ENCODE measurements around the gene CAMKMT. TPM values are rescaled to one million over a fixed set of nuclear protein-coding genes. Genes with fewer than 3 reads are reported as not detected.
"Not testable (repeated sequence)": the region's sequence is repeated elsewhere in the genome, so short reads cannot be mapped to it uniquely, and the experiment has no call there.

Gene CAMKMT
- total RNA-seq, 1 experiment from 2014 or later, result 19.6 TPM

GRCh38 chr2:44377486-44377885, 15.7 kb downstream of the CAMKMT start:
- DNase-seq, result no peak
- Histone ChIP-seq H3K27me3 (ENCODE audit: control insufficient read depth, insufficient read depth, low read length) (no peaks in the 10 kb centered on the region), H3K36me3 (replicated peaks; ENCODE audit: control insufficient read depth, insufficient read depth, low read length) (no peaks in the 10 kb centered on the region)

GRCh38 chr2:44385226-44385625, 23.5 kb downstream of the CAMKMT start:
- H3K4me3 ChIP-seq (ENCODE audit: insufficient read depth, low read depth, low read length); DNase-seq; H3K36me3 ChIP-seq (replicated peaks; ENCODE audit: control insufficient read depth, insufficient read depth, low read length); H3K27me3 ChIP-seq (ENCODE audit: control insufficient read depth, insufficient read depth, low read length): not testable (repeated sequence)

More at GRCh38 chr2:44377486-44377885, 15.7 kb downstream of the CAMKMT start:
- H3K4me3 ChIP-seq (ENCODE audit: insufficient read depth, low read depth, low read length), result no peak overlapping the region

- Histone ChIP-seq H3K4me3 (ENCODE audit: insufficient read depth, low read depth, low read length) (no peak overlapping the region), H3K27me3 (ENCODE audit: control insufficient read depth, insufficient read depth, low read length) (no peaks in the 10 kb centered on the region), H3K36me3 (replicated peaks; ENCODE audit: control insufficient read depth, insufficient read depth, low read length) (no peaks in the 10 kb centered on the region)
- no peak for DNase-seq
Measured at GRCh38 chr2:44388877-44389276, 27.1 kb downstream of the CAMKMT start.

- DNase-seq, result no peak
- Histone ChIP-seq H3K4me3 (ENCODE audit: insufficient read depth, low read depth, low read length) (no peak overlapping the region), H3K36me3 (replicated peaks; ENCODE audit: control insufficient read depth, insufficient read depth, low read length) (no peaks in the 10 kb centered on the region), H3K27me3 (ENCODE audit: control insufficient read depth, insufficient read depth, low read length) (no peaks in the 10 kb centered on the region)
Measured at GRCh38 chr2:44389895-44390294, 28.1 kb downstream of the CAMKMT start.

- Histone ChIP-seq H3K27me3 (ENCODE audit: control insufficient read depth, insufficient read depth, low read length) (no peaks in the 10 kb centered on the region), H3K4me3 (ENCODE audit: insufficient read depth, low read depth, low read length) (no peak overlapping the region), H3K36me3 (replicated peaks; ENCODE audit: control insufficient read depth, insufficient read depth, low read length) (no peaks in the 10 kb centered on the region)
- DNase-seq, result no peak
Measured at GRCh38 chr2:44392338-44392943, 30.7 kb downstream of the CAMKMT start.

GRCh38 chr2:44397447-44398175, 35.9 kb downstream of the CAMKMT start:
- no peak overlapping the region for H3K4me3 ChIP-seq (ENCODE audit: insufficient read depth, low read depth, low read length)
- H3K27me3 ChIP-seq (ENCODE audit: control insufficient read depth, insufficient read depth, low read length), result no peaks in the 10 kb centered on the region
- no peaks in the 10 kb centered on the region for H3K36me3 ChIP-seq (replicated peaks; ENCODE audit: control insufficient read depth, insufficient read depth, low read length)
- DNase-seq, result no peak

- Histone ChIP-seq H3K4me3 (ENCODE audit: insufficient read depth, low read depth, low read length) (no peak overlapping the region), H3K27me3 (ENCODE audit: control insufficient read depth, insufficient read depth, low read length) (no peaks in the 10 kb centered on the region), H3K36me3 (replicated peaks; ENCODE audit: control insufficient read depth, insufficient read depth, low read length) (no peaks in the 10 kb centered on the region)
- no peak for DNase-seq
Measured at GRCh38 chr2:44398243-44398897, 36.6 kb downstream of the CAMKMT start.

- no peak for DNase-seq
- Histone ChIP-seq H3K27me3 (ENCODE audit: control insufficient read depth, insufficient read depth, low read length) (no peaks in the 10 kb centered on the region), H3K36me3 (replicated peaks; ENCODE audit: control insufficient read depth, insufficient read depth, low read length) (no peaks in the 10 kb centered on the region), H3K4me3 (ENCODE audit: insufficient read depth, low read depth, low read length) (no peak overlapping the region)
Measured at GRCh38 chr2:44420725-44421124, 59.0 kb downstream of the CAMKMT start.

- Histone ChIP-seq H3K36me3 (replicated peaks; ENCODE audit: control insufficient read depth, insufficient read depth, low read length) (no peaks in the 10 kb centered on the region), H3K4me3 (ENCODE audit: insufficient read depth, low read depth, low read length) (no peak overlapping the region), H3K27me3 (ENCODE audit: control insufficient read depth, insufficient read depth, low read length) (no peaks in the 10 kb centered on the region)
- no peak for DNase-seq
Measured at GRCh38 chr2:44424211-44424610, 62.5 kb downstream of the CAMKMT start.

GRCh38 chr2:44429034-44429433, 67.3 kb downstream of the CAMKMT start:
- no peaks in the 10 kb centered on the region for H3K27me3 ChIP-seq (ENCODE audit: control insufficient read depth, insufficient read depth, low read length)
- H3K4me3 ChIP-seq (ENCODE audit: insufficient read depth, low read depth, low read length), result no peak overlapping the region
- no peak for DNase-seq
- no peaks in the 10 kb centered on the region for H3K36me3 ChIP-seq (replicated peaks; ENCODE audit: control insufficient read depth, insufficient read depth, low read length)

GRCh38 chr2:44430342-44430741, 68.6 kb downstream of the CAMKMT start:
- DNase-seq, result peak; percentile 56
- no peaks in the 10 kb centered on the region for H3K27me3 ChIP-seq (ENCODE audit: control insufficient read depth, insufficient read depth, low read length)
- no peak overlapping the region for H3K4me3 ChIP-seq (ENCODE audit: insufficient read depth, low read depth, low read length)
- no peaks in the 10 kb centered on the region for H3K36me3 ChIP-seq (replicated peaks; ENCODE audit: control insufficient read depth, insufficient read depth, low read length)

- H3K36me3 ChIP-seq (replicated peaks; ENCODE audit: control insufficient read depth, insufficient read depth, low read length), result no peaks in the 10 kb centered on the region
- H3K4me3 ChIP-seq (ENCODE audit: insufficient read depth, low read depth, low read length), result no peak overlapping the region
- H3K27me3 ChIP-seq (ENCODE audit: control insufficient read depth, insufficient read depth, low read length), result no peaks in the 10 kb centered on the region
- DNase-seq, result no peak
Measured at GRCh38 chr2:44433895-44434294, 72.1 kb downstream of the CAMKMT start.

- H3K4me3 ChIP-seq (ENCODE audit: insufficient read depth, low read depth, low read length), result no peak overlapping the region
- no peak for DNase-seq
- no peaks in the 10 kb centered on the region for H3K27me3 ChIP-seq (ENCODE audit: control insufficient read depth, insufficient read depth, low read length)
- no peaks in the 10 kb centered on the region; the same call in 1 of the 2 replicates for H3K36me3 ChIP-seq (replicated peaks; ENCODE audit: control insufficient read depth, insufficient read depth, low read length)
Measured at GRCh38 chr2:44441200-44441599, 79.5 kb downstream of the CAMKMT start.

GRCh38 chr2:44442019-44442418, 80.3 kb downstream of the CAMKMT start:
- DNase-seq, result no peak
- no peak overlapping the region for H3K4me3 ChIP-seq (ENCODE audit: insufficient read depth, low read depth, low read length)
- H3K27me3 ChIP-seq (ENCODE audit: control insufficient read depth, insufficient read depth, low read length), result no peaks in the 10 kb centered on the region
- no peaks in the 10 kb centered on the region; the same call in 1 of the 2 replicates for H3K36me3 ChIP-seq (replicated peaks; ENCODE audit: control insufficient read depth, insufficient read depth, low read length)

GRCh38 chr2:44443517-44443916, 81.8 kb downstream of the CAMKMT start:
- no peaks in the 10 kb centered on the region; the same call in 1 of the 2 replicates for H3K36me3 ChIP-seq (replicated peaks; ENCODE audit: control insufficient read depth, insufficient read depth, low read length)
- no peak for DNase-seq
- H3K4me3 ChIP-seq (ENCODE audit: insufficient read depth, low read depth, low read length), result no peak overlapping the region
- H3K27me3 ChIP-seq (ENCODE audit: control insufficient read depth, insufficient read depth, low read length), result no peaks in the 10 kb centered on the region

Data from H7 (cell line).